Colonic mucosa (tissue), 4 donors: ENCODE results near the gene MSI2. TPM values are rescaled to one million over a fixed set of nuclear protein-coding genes. Genes with fewer than 3 reads are reported as not detected.

ENCODE experiments used
- DNase-seq: peaks from one replicate; pipeline ENCODE4 v3.0.0-alpha.2; 2020
- H3K27ac ChIP-seq: fragments of 200-600 bp; one replicate; pipeline ENCODE4 v1.8.0; 2021
- H3K27me3 ChIP-seq: fragments of 200-600 bp; one replicate; pipeline ENCODE4 v1.8.0; 2021
- H3K36me3 ChIP-seq: fragments of 200-600 bp; one replicate; pipeline ENCODE4 v1.8.0; 2021
- H3K4me1 ChIP-seq: fragments of 200-600 bp; one replicate; pipeline ENCODE4 v1.8.0; 2021; ENCODE audit warnings: mild to moderate bottlenecking
- H3K4me3 ChIP-seq: fragments of 200-600 bp; one replicate; pipeline ENCODE4 v1.8.0; 2021
- H3K9ac ChIP-seq, 2 donors: one replicate each; pipeline ENCODE4 v1.7.0; 2013; ENCODE audit warnings: control low read depth in 2 of 2, low read depth in 2 of 2, low read length in 2 of 2
- H3K9me3 ChIP-seq: fragments of 200-600 bp; one replicate; pipeline ENCODE4 v1.8.0; 2021
- intact Hi-C: fragments of 100-400 bp; cut with DNase I; formaldehyde crosslinking; loops from one replicate; pipeline ENCODE4 v1.14.1; 2022
- total RNA-seq, 2 donors: library from RNA; stranded (reverse); fragmentation: NEBNext Ultra II Directional in 1 of 2; extraction: Animal tissue kit (Norgen Biotek cat#: 25700) in 1 of 2; gene quantifications; one replicate each; pipeline ENCODE4 v1.2.1, GENCODE V29; 2021
- TF ChIP-seq, protein P1 (sequence below): fragments of 200-600 bp; IDR thresholded peaks from one replicate; pipeline ENCODE4 v1.8.0; 2022; ENCODE audit warnings: antibody characterized with exemption, mild to moderate bottlenecking
- donor health status: healthy.
- donor health status: DM: no; HTN: no; CAD: no.
- donor health status: DM: no; HTN: no; CAD: no.

The MSI2 gene
- total RNA-seq, 2 donors from 2014 or later, result 61.6 to 75.4 TPM

DNA sequence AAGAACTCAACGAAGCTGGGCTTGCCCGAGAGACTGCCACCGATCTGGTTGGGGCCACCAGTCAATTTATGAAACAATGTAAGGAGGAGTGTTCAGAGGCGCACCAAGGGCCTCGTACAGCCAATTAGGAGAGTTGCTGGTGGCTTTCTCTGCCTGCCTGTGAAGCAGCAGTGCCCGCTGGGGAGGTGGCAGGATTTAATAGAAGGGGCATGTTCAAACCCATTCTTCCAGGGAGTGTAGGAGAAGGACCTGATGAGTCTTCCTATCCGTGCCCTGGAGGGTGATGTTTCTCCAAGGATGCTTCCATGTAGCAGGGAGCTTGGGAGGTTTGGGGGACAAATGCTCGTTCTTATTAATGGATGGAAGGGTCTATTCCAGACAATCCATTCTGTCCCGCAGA, 310.4 kb downstream of the MSI2 start:
- Histone ChIP-seq H3K4me3 (no peak overlapping the region), H3K9me3 (no peaks in the 10 kb centered on the region), H3K27ac (no peak overlapping the region), H3K9ac (no peak overlapping the region), H3K4me1 (no peaks in the 10 kb centered on the region), H3K27me3 (no peaks in the 10 kb centered on the region), H3K36me3 (no peaks in the 10 kb centered on the region)
- DNase-seq, result no peak
- intact Hi-C loops, result no loop called here
- TF ChIP-seq, protein P1, sequence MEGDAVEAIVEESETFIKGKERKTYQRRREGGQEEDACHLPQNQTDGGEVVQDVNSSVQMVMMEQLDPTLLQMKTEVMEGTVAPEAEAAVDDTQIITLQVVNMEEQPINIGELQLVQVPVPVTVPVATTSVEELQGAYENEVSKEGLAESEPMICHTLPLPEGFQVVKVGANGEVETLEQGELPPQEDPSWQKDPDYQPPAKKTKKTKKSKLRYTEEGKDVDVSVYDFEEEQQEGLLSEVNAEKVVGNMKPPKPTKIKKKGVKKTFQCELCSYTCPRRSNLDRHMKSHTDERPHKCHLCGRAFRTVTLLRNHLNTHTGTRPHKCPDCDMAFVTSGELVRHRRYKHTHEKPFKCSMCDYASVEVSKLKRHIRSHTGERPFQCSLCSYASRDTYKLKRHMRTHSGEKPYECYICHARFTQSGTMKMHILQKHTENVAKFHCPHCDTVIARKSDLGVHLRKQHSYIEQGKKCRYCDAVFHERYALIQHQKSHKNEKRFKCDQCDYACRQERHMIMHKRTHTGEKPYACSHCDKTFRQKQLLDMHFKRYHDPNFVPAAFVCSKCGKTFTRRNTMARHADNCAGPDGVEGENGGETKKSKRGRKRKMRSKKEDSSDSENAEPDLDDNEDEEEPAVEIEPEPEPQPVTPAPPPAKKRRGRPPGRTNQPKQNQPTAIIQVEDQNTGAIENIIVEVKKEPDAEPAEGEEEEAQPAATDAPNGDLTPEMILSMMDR, result no peak

DNA sequence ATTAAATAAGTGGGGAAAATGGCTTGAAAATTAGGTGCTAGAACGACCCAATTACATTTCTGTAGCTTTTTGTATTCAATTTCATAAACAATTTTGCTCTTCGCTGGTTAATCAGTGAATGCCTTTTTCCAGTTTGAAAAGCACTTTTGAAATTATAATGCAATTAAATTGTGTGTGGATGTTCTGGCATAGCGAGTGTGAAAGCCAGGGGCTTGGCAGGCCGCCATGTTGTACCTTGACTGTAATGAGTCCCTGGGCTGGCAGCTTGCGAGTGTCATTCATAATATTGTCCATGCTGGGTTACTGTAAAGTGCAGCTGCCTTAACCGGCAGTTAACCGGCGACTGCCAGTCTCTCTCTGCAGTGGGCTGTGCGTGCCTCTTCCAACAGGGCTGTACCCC, 310.9 kb downstream of the MSI2 start:
- no peak overlapping the region for H3K9ac ChIP-seq
- no peaks in the 10 kb centered on the region for H3K36me3 ChIP-seq
- no peaks in the 10 kb centered on the region for H3K9me3 ChIP-seq
- H3K27me3 ChIP-seq, result no peaks in the 10 kb centered on the region
- no peak overlapping the region for H3K4me3 ChIP-seq
- H3K27ac ChIP-seq, result no peak overlapping the region
- no peak for DNase-seq
- H3K4me1 ChIP-seq, result no peaks in the 10 kb centered on the region
- intact Hi-C loops, result no loop called here
- TF ChIP-seq, protein P1, result no peak

DNA sequence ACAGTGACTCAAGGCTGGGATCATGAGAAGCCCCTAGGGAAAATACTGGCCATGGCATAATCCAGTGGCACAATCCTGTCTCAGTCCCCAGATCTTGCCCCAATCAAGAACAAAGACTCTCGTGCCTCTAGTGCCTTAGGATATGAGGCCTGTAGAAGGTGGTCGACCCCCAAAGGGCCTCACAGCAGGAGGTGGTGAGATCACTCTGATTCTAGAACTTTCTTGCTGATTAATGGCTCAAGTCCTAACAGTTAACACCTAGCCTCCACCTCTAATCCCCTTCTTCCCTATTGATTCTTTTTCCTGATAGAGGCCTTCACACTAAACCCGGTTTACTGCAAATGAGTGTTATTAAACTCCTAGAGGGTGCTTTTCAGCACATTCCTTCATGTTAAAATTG, 312.0 kb downstream of the MSI2 start:
- TF ChIP-seq, protein P1, result no peak

DNA sequence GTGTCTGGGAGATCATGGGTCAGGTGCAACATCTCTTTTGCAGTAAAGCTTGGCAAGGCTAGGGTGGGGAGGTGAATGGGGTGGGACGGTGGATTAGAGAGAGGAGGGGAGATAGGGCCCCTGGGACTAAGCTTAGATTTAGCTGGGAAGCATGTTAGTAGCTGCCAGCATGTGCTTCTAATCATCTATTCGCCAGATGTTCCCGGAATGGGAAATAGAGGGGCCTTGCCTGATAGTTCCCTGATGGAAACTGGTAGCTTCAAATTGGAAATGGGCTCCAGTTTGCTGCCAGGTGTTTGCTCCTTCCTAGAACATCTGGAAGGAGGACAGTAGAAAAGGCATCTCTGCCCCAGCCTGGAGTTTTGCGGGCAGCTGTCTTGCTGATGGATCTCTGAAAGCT, 312.7 kb downstream of the MSI2 start:
- Histone ChIP-seq H3K4me3 (no peak overlapping the region), H3K36me3 (no peaks in the 10 kb centered on the region), H3K9me3 (no peaks in the 10 kb centered on the region), H3K4me1 (no peaks in the 10 kb centered on the region), H3K27ac (no peak overlapping the region), H3K27me3 (no peaks in the 10 kb centered on the region), H3K9ac (no peak overlapping the region)
- intact Hi-C loops, result no loop called here
- no peak for DNase-seq
- TF ChIP-seq, protein P1, result no peak

More for the DNA sequence above, 312.0 kb downstream of the MSI2 start:
- H3K27ac ChIP-seq, result no peak overlapping the region
- no peak for DNase-seq
- no peaks in the 10 kb centered on the region for H3K4me1 ChIP-seq
- H3K4me3 ChIP-seq, result no peak overlapping the region
- H3K9me3 ChIP-seq, result no peaks in the 10 kb centered on the region
- H3K9ac ChIP-seq, result no peak overlapping the region
- intact Hi-C loops, result no loop called here
- H3K27me3 ChIP-seq, result no peaks in the 10 kb centered on the region
- no peaks in the 10 kb centered on the region for H3K36me3 ChIP-seq

- no peaks in the 10 kb centered on the region for H3K36me3 ChIP-seq
- no peak overlapping the region for H3K9ac ChIP-seq
- no peaks in the 10 kb centered on the region for H3K4me1 ChIP-seq
- TF ChIP-seq, protein P1, result no peak
- DNase-seq, result no peak
- no peaks in the 10 kb centered on the region for H3K9me3 ChIP-seq
- H3K4me3 ChIP-seq, result no peak overlapping the region
- H3K27ac ChIP-seq, result no peak overlapping the region
- intact Hi-C loops, result no loop called here
- H3K27me3 ChIP-seq, result no peaks in the 10 kb centered on the region
Observed at GRCh38 chr17:57569853-57570252, 313.5 kb downstream of the MSI2 start.
